Panc1 (cell line): ENCODE data around the gene ZNF200.

Experiments
- CTCF ChIP-seq: fragments of 450-650 bp; IDR thresholded peaks from 2 replicates; pipeline ENCODE4 v1.5.1; 2017; ENCODE audit warnings: mild to moderate bottlenecking
- POLR2AphosphoS5 ChIP-seq: IDR thresholded peaks from 2 replicates; pipeline ENCODE4 v1.6.1; 2012; ENCODE audit warnings: mild to moderate bottlenecking, low read depth, low read length, moderate library complexity
- REST ChIP-seq, 2 experiments: IDR thresholded peaks; 2 replicates each; pipeline ENCODE4 v1.6.1; 2011 to 2012; ENCODE audit warnings: low read depth in 2 of 2, control low read depth in 1 of 2, low read length in 1 of 2, mild to moderate bottlenecking in 1 of 2, moderate library complexity in 1 of 2; ENCODE audit not compliant: insufficient read depth in 1 of 2
- SIN3A ChIP-seq: IDR thresholded peaks from 2 replicates; pipeline ENCODE4 v1.6.1; 2012; ENCODE audit warnings: low read depth, mild to moderate bottlenecking, low read length, moderate library complexity, borderline replicate concordance; ENCODE audit not compliant: insufficient read depth
- TCF7L2 ChIP-seq: IDR thresholded peaks from 2 replicates; pipeline ENCODE4 v1.6.1; 2011; ENCODE audit warnings: mild to moderate bottlenecking, low read depth, low read length, inconsistent platforms

- TF ChIP-seq CTCF: no peak
- no peak for TF ChIP-seq POLR2AphosphoS5
- TF ChIP-seq SIN3A: no peak
- no peak for TF ChIP-seq REST (IDR thresholded peaks at IDR 0.05; ENCODE audit: insufficient read depth in 1 of 2, low read depth in 2 of 2, low read length in 1 of 2)
- TF ChIP-seq TCF7L2: no peak
These were observed 27.6 kb upstream of the ZNF200 start for GRCh38 chr16:3262517-3262916.
